Activated CD8-positive, alpha-beta memory T cell treated with anti-CD3 and anti-CD28 coated beads for 36 hours (primary cell): ENCODE measurements around the gene ADCY5. TPM values are rescaled to one million over a fixed set of nuclear protein-coding genes. Genes with fewer than 3 reads are reported as not detected.
"Not testable (repeated sequence)": the region's sequence is repeated elsewhere in the genome, so short reads cannot be mapped to it uniquely, and the experiment has no call there.

ENCODE experiments used
- CTCF ChIA-PET: fragments of 350-600 bp; sonication (Branson Sonifier 250); formaldehyde crosslinking; loops from one replicate; lab custom pipeline; 2021; ENCODE audit warnings: antibody characterized with exemption; lab: Charles Lee
- POLR2A ChIA-PET: fragments of 350-600 bp; sonication (Branson Sonifier 250); formaldehyde crosslinking; loops from one replicate; lab custom pipeline; 2021; ENCODE audit warnings: antibody characterized with exemption; lab: Charles Lee
- total RNA-seq, 2 experiments: library from RNA; stranded (reverse); gene quantifications; one replicate each; pipeline ENCODE4 v1.2.3, GENCODE V29; 2021

The ADCY5 gene
- total RNA-seq, 2 experiments from 2014 or later: not detected

- ChIA-PET CTCF (no interaction called here), POLR2A (no interaction called here)
Observed at GRCh38 chr3:123263941-123264340, 184.9 kb downstream of the ADCY5 start.

GRCh38 chr3:123262868-123263267, 186.0 kb downstream of the ADCY5 start:
- CTCF ChIA-PET: no interaction called here
- POLR2A ChIA-PET: no interaction called here

GRCh38 chr3:123262226-123262625, 186.7 kb downstream of the ADCY5 start:
- CTCF ChIA-PET: no interaction called here
- POLR2A ChIA-PET: no interaction called here

GRCh38 chr3:123261666-123262065, 187.2 kb downstream of the ADCY5 start:
- ChIA-PET POLR2A (no interaction called here), CTCF (no interaction called here)

GRCh38 chr3:123258811-123259420, 190.0 kb downstream of the ADCY5 start:
- ChIA-PET POLR2A (no interaction called here), CTCF (no interaction called here)

GRCh38 chr3:123258359-123258758, 190.5 kb downstream of the ADCY5 start:
- ChIA-PET POLR2A (no interaction called here), CTCF (no interaction called here)

GRCh38 chr3:123256256-123256655, 192.6 kb downstream of the ADCY5 start:
- ChIA-PET POLR2A (no interaction called here), CTCF (no interaction called here)

- CTCF ChIA-PET: no interaction called here
- POLR2A ChIA-PET: no interaction called here
Observed at GRCh38 chr3:123246866-123247265, 202.0 kb downstream of the ADCY5 start.

GRCh38 chr3:123244128-123244527, 204.8 kb downstream of the ADCY5 start:
- POLR2A ChIA-PET: interaction anchor here (0.6 kb wide), 1 partner anchor 42 kb away, joined by 3 read pairs; no protein-coding TSS in a partner anchor

GRCh38 chr3:123239756-123240155, 209.1 kb downstream of the ADCY5 start:
- ChIA-PET POLR2A (no interaction called here), CTCF (no interaction called here)

More at GRCh38 chr3:123244128-123244527, 204.8 kb downstream of the ADCY5 start:
- CTCF ChIA-PET: no interaction called here

- CTCF ChIA-PET: not testable (repeated sequence)
Observed at GRCh38 chr3:123239186-123239585, 209.7 kb downstream of the ADCY5 start.

GRCh38 chr3:123236902-123237301, 212.0 kb downstream of the ADCY5 start:
- ChIA-PET POLR2A (no interaction called here), CTCF (no interaction called here)

More at GRCh38 chr3:123239186-123239585, 209.7 kb downstream of the ADCY5 start:
- POLR2A ChIA-PET: not testable (repeated sequence)

Other genes starting within 250 kb of the ADCY5 start
- 10 to 100 TPM; 19.1 to 21.6 TPM for gene SEC22A, start 247.1 kb downstream of the ADCY5 start, total RNA-seq
- 10 to 100 TPM; 33.7 to 34.5 TPM for gene HACD2, start 136.0 kb upstream of the ADCY5 start, total RNA-seq